HL-60 (cell line): ENCODE results near the gene ANKRD44.

Experiments used
- DNase-seq, 2 experiments: peaks; one replicate each; pipeline ENCODE4 v3.0.0-alpha.2; 2010 to 2020; ENCODE audit warnings: low read depth in 1 of 2, low spot score in 1 of 2
- H3K27ac ChIP-seq: fragments of 250-450 bp; sonication (Bioruptor Pico); replicated peaks from 2 replicates; pipeline ENCODE4 v1.5.1; 2020; ENCODE audit warnings: mild to moderate bottlenecking, moderate library complexity
- H3K27me3 ChIP-seq: fragments of 250-450 bp; sonication (Bioruptor Pico); 2 replicates; pipeline ENCODE4 v1.5.1; 2021; ENCODE audit warnings: mild to moderate bottlenecking, moderate library complexity; ENCODE audit not compliant: insufficient read depth, poor library complexity, severe bottlenecking
- H3K4me3 ChIP-seq: replicated peaks from 2 replicates; pipeline ENCODE4 v1.5.1; 2011; ENCODE audit warnings: mild to moderate bottlenecking, control low read depth, low read length; ENCODE audit not compliant: insufficient read depth
- GABPA ChIP-seq: IDR thresholded peaks from 2 replicates; pipeline ENCODE4 v1.6.1; 2012; ENCODE audit warnings: low read depth
- POLR2AphosphoS5 ChIP-seq: IDR thresholded peaks from 2 replicates; pipeline ENCODE4 v1.6.1; 2012; ENCODE audit warnings: low read depth
- SPI1 ChIP-seq: IDR thresholded peaks from 2 replicates; pipeline ENCODE4 v1.6.1; 2012; ENCODE audit warnings: low read depth, mild to moderate bottlenecking, borderline replicate concordance
- TF ChIP-seq, protein P1 (sequence below): IDR thresholded peaks from one replicate; pipeline ENCODE4 v1.5.1; 2011; ENCODE audit warnings: low read length, control low read depth, inconsistent platforms; ENCODE audit not compliant: insufficient read depth
- TF ChIP-seq, protein P2 (sequence below): IDR thresholded peaks from 2 replicates; pipeline ENCODE4 v1.6.1; 2012; ENCODE audit warnings: low read depth; ENCODE audit not compliant: insufficient replicate concordance

Gene ANKRD44

DNA sequence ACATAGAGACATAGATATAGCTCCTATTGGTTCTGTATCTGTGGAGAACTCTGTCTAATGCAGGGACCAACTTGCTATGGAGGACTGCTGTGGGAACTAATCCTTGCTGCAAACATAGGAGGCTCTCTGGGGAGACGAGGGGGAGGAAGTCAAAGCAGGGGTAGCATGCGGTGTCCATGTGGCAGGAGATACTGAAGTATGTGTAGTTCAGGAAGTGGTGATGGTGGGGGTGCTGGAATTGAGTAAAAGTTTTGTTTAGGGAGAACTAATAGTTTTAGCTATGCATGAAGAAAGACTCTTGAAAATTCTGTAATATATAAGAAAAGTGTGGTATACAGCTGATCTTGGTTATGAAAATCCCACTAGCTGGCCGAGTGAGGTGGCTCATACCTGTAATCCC, 62.0 kb downstream of the ANKRD44 start:
- H3K27ac ChIP-seq: peak overlapping the region; percentile 53
- peak; percentile 68 to 92 for DNase-seq
- H3K4me3 ChIP-seq: no peak overlapping the region
- no peaks in the 10 kb centered on the region for H3K27me3 ChIP-seq
- TF ChIP-seq, protein P1, sequence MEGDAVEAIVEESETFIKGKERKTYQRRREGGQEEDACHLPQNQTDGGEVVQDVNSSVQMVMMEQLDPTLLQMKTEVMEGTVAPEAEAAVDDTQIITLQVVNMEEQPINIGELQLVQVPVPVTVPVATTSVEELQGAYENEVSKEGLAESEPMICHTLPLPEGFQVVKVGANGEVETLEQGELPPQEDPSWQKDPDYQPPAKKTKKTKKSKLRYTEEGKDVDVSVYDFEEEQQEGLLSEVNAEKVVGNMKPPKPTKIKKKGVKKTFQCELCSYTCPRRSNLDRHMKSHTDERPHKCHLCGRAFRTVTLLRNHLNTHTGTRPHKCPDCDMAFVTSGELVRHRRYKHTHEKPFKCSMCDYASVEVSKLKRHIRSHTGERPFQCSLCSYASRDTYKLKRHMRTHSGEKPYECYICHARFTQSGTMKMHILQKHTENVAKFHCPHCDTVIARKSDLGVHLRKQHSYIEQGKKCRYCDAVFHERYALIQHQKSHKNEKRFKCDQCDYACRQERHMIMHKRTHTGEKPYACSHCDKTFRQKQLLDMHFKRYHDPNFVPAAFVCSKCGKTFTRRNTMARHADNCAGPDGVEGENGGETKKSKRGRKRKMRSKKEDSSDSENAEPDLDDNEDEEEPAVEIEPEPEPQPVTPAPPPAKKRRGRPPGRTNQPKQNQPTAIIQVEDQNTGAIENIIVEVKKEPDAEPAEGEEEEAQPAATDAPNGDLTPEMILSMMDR: no peak
- no peak for TF ChIP-seq GABPA
- peak; percentile 90 for TF ChIP-seq SPI1
- TF ChIP-seq, protein P2, sequence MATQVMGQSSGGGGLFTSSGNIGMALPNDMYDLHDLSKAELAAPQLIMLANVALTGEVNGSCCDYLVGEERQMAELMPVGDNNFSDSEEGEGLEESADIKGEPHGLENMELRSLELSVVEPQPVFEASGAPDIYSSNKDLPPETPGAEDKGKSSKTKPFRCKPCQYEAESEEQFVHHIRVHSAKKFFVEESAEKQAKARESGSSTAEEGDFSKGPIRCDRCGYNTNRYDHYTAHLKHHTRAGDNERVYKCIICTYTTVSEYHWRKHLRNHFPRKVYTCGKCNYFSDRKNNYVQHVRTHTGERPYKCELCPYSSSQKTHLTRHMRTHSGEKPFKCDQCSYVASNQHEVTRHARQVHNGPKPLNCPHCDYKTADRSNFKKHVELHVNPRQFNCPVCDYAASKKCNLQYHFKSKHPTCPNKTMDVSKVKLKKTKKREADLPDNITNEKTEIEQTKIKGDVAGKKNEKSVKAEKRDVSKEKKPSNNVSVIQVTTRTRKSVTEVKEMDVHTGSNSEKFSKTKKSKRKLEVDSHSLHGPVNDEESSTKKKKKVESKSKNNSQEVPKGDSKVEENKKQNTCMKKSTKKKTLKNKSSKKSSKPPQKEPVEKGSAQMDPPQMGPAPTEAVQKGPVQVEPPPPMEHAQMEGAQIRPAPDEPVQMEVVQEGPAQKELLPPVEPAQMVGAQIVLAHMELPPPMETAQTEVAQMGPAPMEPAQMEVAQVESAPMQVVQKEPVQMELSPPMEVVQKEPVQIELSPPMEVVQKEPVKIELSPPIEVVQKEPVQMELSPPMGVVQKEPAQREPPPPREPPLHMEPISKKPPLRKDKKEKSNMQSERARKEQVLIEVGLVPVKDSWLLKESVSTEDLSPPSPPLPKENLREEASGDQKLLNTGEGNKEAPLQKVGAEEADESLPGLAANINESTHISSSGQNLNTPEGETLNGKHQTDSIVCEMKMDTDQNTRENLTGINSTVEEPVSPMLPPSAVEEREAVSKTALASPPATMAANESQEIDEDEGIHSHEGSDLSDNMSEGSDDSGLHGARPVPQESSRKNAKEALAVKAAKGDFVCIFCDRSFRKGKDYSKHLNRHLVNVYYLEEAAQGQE: no peak
- TF ChIP-seq POLR2AphosphoS5: peak; percentile 70

DNA sequence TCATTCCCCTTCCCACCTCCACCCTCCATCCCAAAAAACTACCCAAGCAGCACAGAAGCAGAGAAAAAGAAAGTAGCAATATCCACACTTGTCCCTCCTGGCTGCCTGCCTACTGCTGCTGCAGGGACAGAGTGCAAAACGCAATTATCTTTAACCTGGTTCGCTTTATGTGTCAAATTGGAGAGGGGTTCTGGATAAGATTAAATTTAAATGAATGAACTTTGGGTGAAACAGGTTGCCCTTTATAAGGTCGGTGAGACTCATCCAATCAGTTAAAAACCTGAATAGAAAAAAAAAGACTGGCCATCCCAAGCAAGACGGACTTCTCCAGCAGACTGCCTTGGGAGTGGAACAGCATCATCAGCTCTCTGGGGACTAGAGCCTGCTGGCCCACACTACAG, 62.6 kb downstream of the ANKRD44 start:
- H3K27me3 ChIP-seq: no peaks in the 10 kb centered on the region
- no peak overlapping the region for H3K4me3 ChIP-seq
- TF ChIP-seq, protein P2: no peak
- TF ChIP-seq, protein P1: no peak
- DNase-seq: no peak
- peak overlapping the region; percentile 53 for H3K27ac ChIP-seq

DNA sequence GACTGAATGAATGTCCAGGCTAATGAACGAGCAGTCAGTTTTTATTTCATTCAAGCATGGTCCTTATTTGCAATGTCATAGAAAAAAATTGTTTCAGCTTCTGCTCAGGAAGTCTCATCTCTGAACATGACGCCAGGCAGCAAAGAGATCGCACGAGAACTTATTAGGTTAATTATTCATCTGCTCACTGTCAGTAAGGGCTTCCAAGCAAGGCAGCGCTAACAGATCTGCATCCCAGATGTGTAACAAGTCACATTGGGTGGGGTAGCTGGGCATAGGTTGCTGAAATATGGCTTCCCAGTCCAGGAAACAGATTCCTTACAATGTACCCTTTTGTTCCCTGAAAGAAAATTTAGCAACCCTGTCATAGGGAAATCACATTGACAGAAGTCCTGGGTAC, 63.5 kb downstream of the ANKRD44 start:
- TF ChIP-seq GABPA (no peak), POLR2AphosphoS5 (no peak), SPI1 (no peak)
- TF ChIP-seq, protein P2: no peak
- TF ChIP-seq, protein P1: no peak
- DNase-seq: no peak
- Histone ChIP-seq H3K27ac (no peak overlapping the region), H3K4me3 (no peak overlapping the region), H3K27me3 (no peaks in the 10 kb centered on the region)
